OCI-LY3 (cell line): Measurements from ENCODE around the gene PRPF19.

ENCODE experiments used
- EZH2phosphoT487 ChIP-seq: fragments of 200-600 bp; shearing (Covaris generic); IDR thresholded peaks from 2 replicates; pipeline ENCODE4 v1.6.1; 2018; ENCODE audit warnings: antibody characterized with exemption, mixed run types, low read depth
- TF ChIP-seq, protein P1 (sequence below): fragments of 200-600, 300-600 bp; sonication (generic); IDR thresholded peaks from 2 replicates; pipeline ENCODE4 v1.5.1; 2014; ENCODE audit warnings: antibody characterized with exemption, low read length, low read depth

DNA sequence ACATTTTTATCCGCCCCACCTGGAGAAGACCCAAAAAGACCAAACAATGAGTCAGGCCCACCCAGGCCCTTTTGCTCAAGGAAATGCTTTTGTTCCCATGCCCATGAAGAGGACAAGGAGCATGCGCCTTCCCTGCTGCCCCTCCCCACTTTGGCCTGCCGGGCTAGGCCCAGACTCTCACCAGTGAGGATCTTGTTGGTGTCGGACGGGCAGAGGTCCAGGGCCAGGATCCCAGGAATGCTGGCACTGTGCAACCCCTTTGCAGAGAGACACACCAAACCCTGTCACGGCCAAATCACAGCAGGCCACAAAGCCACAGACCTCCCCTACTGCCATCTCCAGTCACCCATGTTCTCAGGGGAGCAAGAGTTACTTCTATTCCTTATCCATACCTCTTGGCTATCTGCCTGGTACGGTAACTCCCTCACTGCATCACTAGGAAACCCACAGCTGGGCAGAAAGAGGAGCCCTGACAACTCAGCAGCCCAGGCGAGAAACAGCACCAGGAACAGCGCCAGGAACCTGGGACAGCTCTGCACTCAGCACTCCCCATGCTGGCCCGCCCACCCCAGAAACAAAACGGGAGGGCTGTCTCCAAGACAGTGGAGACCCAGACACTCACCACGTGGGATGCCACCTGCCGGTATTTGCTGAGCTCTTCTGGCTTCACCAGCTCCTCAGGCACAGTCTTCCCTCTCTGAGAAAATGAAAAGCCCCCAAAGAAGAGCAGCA lies 5.5 kb downstream of the PRPF19 start:
- TF ChIP-seq, protein P1, sequence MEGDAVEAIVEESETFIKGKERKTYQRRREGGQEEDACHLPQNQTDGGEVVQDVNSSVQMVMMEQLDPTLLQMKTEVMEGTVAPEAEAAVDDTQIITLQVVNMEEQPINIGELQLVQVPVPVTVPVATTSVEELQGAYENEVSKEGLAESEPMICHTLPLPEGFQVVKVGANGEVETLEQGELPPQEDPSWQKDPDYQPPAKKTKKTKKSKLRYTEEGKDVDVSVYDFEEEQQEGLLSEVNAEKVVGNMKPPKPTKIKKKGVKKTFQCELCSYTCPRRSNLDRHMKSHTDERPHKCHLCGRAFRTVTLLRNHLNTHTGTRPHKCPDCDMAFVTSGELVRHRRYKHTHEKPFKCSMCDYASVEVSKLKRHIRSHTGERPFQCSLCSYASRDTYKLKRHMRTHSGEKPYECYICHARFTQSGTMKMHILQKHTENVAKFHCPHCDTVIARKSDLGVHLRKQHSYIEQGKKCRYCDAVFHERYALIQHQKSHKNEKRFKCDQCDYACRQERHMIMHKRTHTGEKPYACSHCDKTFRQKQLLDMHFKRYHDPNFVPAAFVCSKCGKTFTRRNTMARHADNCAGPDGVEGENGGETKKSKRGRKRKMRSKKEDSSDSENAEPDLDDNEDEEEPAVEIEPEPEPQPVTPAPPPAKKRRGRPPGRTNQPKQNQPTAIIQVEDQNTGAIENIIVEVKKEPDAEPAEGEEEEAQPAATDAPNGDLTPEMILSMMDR, result no peak
- no peak for TF ChIP-seq EZH2phosphoT487
